Sigmoid colon (tissue), 3 donors: ENCODE data around the gene RGMB.
A peak's percentile ranks its signal among the peaks of the same experiment; 100 is the strongest.

Experiments
- POLR2A ChIP-seq, 2 donors: fragments of 450-650 bp; IDR thresholded peaks; one replicate each; pipeline ENCODE4 v1.6.1; 2016; ENCODE audit warnings: antibody characterized with exemption in 2 of 2, mild to moderate bottlenecking in 2 of 2, moderate library complexity in 2 of 2
- TF ChIP-seq, protein P1 (sequence below), 4 experiments: fragments of 450-650 bp in 3 of 4; fragments of 200-600 bp in 1 of 4; IDR thresholded peaks; one replicate each; pipeline ENCODE4 v1.5.1; 2016 to 2019; ENCODE audit warnings: antibody characterized with exemption in 4 of 4, mild to moderate bottlenecking in 3 of 4, moderate library complexity in 2 of 4

DNA sequence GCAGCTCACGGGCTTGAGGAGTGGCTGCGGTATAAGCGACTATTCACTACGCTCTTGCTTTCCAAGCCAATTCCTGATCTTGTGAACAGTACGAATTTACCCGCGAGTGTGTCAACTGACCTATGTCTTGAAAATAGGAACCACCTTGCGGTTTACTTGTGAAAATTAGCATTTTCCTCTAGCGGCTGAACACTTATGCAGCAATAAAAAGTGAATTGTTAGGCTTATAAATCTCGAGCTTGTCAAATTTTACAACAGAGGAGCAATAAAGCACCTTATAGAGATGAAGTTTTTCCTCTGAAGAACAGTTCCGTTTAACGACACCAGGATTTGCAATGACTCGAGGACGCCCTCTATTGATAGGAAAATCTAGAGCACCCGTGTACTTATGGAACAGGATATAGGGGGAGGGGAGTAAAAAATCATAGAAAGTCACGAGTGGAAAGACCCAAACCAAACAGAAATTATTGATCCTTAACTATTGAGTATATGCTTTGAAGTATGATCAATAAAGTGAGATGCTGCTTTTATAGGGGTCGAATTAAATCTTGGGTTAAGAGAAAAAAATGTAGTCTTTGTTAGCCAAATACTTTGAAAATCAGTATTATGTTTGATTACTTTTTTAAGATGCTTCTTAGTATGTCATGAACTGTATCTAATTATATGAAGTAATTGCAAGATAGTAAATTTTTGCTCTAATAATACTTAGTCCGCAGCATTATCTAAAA lies 1.9 kb upstream of the RGMB start:
- TF ChIP-seq, protein P1, sequence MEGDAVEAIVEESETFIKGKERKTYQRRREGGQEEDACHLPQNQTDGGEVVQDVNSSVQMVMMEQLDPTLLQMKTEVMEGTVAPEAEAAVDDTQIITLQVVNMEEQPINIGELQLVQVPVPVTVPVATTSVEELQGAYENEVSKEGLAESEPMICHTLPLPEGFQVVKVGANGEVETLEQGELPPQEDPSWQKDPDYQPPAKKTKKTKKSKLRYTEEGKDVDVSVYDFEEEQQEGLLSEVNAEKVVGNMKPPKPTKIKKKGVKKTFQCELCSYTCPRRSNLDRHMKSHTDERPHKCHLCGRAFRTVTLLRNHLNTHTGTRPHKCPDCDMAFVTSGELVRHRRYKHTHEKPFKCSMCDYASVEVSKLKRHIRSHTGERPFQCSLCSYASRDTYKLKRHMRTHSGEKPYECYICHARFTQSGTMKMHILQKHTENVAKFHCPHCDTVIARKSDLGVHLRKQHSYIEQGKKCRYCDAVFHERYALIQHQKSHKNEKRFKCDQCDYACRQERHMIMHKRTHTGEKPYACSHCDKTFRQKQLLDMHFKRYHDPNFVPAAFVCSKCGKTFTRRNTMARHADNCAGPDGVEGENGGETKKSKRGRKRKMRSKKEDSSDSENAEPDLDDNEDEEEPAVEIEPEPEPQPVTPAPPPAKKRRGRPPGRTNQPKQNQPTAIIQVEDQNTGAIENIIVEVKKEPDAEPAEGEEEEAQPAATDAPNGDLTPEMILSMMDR (IDR thresholded peaks at IDR 0.05): peak; percentile 79 to 97 (median 93)
- peak in 1 of 2 donors; percentile 42 for TF ChIP-seq POLR2A (IDR thresholded peaks at IDR 0.05)
